ENCODE measurements around the gene EPB41L5.

EPB41L5 gene

DNA sequence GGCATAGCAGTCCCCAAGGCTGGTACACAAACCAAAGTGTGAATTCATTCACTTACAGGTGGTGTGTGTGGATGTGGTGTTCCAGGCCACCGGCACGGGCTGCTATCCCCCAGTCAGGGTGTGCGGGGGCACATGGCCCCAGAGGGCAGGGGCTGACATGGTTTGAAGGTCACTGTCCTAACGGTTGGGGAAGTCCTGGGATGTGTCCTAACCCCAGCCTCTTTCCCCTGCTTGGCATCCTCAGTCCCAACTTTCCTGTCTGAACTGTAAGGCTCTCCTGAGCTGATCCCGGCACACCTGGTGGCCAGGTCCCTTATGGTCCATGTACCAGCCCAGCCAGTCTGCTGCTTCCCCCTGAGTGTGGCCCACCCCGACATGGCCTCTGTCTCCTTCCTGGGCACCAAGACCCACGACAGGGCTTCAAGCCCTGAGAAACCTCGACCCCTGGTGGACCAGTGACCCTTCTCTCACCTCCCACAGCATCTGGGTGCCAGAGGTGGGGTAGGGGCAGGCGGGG is 212.7 kb downstream of the EPB41L5 start:
- DNase-seq (ENCODE audit: low spot score) = no peak

DNA sequence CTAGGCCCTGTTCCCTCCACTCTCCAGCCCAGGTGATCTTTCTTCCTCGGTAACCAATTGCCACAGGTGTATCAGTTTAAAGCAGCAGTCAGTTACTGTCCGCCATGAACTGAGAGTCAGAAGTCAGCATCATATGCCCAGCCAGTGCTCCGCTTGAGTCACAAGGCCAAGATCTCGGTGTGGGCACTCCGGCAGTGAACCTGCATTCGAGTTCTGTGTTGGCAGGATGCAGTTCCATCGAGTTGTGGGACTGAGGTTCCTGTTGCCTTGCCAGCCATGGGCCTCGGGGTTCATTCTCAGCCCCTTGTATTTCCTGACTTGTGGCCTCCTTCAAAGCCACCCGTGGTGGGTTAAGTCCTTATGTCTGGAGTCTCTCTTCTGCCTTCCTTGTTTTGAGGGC is 213.4 kb downstream of the EPB41L5 start:
- DNase-seq (ENCODE audit: low spot score) = no peak

DNA sequence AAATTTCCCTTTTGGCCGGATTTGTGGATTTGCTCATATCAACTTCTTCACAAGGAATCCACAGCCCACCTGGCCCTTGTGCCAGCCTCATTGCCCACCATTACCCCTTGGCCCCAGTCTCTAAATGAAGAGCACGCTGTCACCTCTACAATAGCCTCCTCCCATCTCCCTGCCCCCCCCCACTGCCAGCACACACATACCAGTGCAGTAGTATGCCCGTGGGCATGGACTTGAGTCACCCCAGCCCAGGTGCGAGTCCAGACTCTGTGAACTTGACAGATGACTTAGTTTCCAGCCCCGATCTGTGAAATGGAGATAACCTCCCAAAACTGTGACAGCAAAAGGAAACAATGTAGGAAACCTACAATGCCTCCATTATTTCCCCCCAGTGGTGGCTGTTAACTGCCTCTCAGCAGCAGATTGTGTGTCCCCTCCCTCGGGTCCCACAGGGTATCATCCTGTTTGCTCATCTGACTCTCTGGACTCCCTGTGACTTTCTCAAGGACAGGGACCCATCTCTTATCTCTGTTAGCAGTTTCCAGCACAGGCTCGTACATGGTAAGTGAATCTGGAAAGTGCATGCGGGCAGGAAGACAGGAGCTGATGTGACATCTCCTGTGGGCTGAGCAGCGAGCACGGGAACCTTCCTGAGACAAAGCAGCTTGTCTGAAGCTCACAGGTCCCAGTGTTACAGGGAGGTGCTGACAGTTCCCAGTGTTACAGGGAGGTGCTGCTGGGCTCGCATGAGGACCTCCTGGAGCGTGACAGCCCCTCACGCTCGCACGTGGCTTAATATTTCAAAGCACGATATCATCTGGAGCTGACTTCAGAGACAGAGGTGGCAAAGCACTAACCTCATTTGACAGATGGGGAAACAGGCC is 214.5 kb downstream of the EPB41L5 start:
- DNase-seq (ENCODE audit: low spot score) = no peak

DNA sequence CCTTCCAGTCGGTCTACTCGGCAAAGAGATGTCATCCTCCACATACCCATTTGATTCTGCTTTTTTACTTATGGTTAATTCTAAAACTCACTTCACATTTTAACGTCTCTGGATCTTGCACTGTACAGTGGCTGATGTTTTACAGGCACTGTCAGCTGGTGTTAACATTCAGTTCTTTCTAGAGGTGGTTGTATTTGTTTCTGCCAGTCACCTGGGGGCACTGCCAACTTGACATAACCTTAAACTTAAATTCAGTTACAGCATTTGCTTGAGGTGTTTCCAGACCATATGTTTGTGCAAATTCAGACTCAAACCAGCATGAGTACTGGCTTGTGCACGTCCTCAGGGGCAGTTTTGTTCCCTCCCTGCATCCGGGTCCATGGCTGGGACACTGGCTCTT is 215.6 kb downstream of the EPB41L5 start:
- no peak for DNase-seq (ENCODE audit: low spot score)

All from CD4-positive, alpha-beta T cell treated with Interleukin-15 for 4 hours (primary cell).